Central memory CD8-positive, alpha-beta T cell (primary cell): Measurements from ENCODE around the gene PRXL2B.
"Not testable (repeated sequence)": the region's sequence is repeated elsewhere in the genome, so short reads cannot be mapped to it uniquely, and the experiment has no call there.

Source experiments
- ATAC-seq: fragments of 150-1000 bp; cut with Tn5 transposase; replicated peaks from 2 replicates; pipeline ENCODE4 v1.10.0; 2022; ENCODE audit warnings: mild to moderate bottlenecking, moderate FRiP score, moderate number of reproducible peaks; ENCODE audit not compliant: poor library complexity, severe bottlenecking; ENCODE audit errors: extremely low read depth
- DNase-seq, 2 donors: peaks; one replicate each; pipeline ENCODE4 v3.0.0; 2021; ENCODE audit warnings: low spot score in 2 of 2
- H3K27ac Mint-ChIP-seq: one replicate; pipeline ENCODE4 v1.8.0; 2022; ENCODE audit warnings: low read depth, mild to moderate bottlenecking, moderate library complexity, mixed read lengths
- H3K27me3 Mint-ChIP-seq: one replicate; pipeline ENCODE4 v1.8.0; 2022; ENCODE audit warnings: mixed read lengths
- H3K36me3 Mint-ChIP-seq: one replicate; pipeline ENCODE4 v1.8.0; 2022; ENCODE audit warnings: mild to moderate bottlenecking, moderate library complexity, mixed read lengths; ENCODE audit not compliant: insufficient read depth
- H3K4me1 Mint-ChIP-seq: one replicate; pipeline ENCODE4 v1.8.0; 2022; ENCODE audit warnings: mixed read lengths
- H3K4me3 Mint-ChIP-seq: one replicate; pipeline ENCODE4 v1.8.0; 2022; ENCODE audit warnings: mild to moderate bottlenecking, moderate library complexity, mixed read lengths
- H3K9me3 Mint-ChIP-seq: one replicate; pipeline ENCODE4 v1.8.0; 2022; ENCODE audit warnings: mixed read lengths

PRXL2B gene

DNA sequence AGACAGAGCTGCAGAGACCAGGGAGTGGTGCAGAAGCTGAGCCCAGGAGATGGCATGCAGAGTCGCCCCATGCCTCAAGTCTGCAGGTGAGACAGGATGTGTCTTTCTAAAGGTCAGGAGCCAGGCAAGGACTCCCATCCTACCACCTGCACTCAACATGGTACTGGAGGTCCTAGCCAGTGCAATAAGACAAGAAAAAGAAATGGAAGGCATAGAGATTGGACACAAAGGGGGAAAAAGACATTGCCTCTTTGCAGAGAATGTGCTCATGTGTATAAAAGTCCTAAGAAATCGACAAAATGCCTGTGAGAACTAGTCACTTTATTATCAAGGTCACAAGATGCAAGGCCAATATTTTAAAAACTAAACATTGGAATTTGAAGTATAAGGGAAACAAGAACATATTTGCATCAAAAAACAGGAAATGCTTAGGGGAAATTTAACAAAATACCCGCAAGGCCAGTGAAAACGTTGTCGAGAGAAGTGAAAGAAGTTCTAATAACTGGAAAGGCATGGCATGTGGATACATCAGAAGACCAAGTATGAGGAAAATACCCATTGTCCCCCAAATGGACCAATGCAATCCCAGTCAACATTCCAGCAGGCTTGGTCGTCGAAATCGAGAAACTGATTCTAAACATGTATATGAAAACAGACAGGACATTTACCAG is 13.2 kb upstream of the PRXL2B start:
- H3K4me3 Mint-ChIP-seq = no peak overlapping the region
- ATAC-seq (no peak), DNase-seq (no peak)
- no peaks in the 10 kb centered on the region for H3K27me3 Mint-ChIP-seq
- H3K4me1 Mint-ChIP-seq = peaks cover 13% of the 10 kb centered on the region
- peaks cover 13% of the 10 kb centered on the region for H3K9me3 Mint-ChIP-seq
- H3K36me3 Mint-ChIP-seq = peaks cover 9% of the 10 kb centered on the region
- H3K27ac Mint-ChIP-seq = peak overlapping the region; percentile 22

DNA sequence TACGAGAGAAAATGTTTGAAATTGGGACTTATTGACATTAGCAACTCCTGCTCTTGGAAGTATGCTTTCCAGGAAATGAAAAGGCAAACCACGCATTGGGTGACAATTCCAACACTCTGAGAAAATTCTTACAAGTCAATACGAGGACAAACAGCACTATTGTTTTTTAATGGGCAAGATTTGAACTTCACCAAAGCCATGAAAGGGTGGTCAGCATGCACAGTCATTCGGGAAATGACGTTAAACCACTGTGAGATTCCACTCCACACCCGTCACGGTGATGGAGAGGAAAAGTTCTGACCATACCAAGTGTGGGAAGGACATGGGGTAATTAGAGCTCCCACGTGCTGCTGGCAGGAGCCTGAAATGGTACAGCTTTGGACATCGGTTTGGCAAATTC is 12.2 kb upstream of the PRXL2B start:
- H3K27ac Mint-ChIP-seq = no peak overlapping the region
- H3K4me3 Mint-ChIP-seq = no peak overlapping the region
- ATAC-seq = no peak
- no peak for DNase-seq
- H3K27me3 Mint-ChIP-seq = no peaks in the 10 kb centered on the region
- peaks cover 9% of the 10 kb centered on the region for H3K36me3 Mint-ChIP-seq
- H3K9me3 Mint-ChIP-seq = peaks cover 13% of the 10 kb centered on the region
- peaks cover 22% of the 10 kb centered on the region for H3K4me1 Mint-ChIP-seq

DNA sequence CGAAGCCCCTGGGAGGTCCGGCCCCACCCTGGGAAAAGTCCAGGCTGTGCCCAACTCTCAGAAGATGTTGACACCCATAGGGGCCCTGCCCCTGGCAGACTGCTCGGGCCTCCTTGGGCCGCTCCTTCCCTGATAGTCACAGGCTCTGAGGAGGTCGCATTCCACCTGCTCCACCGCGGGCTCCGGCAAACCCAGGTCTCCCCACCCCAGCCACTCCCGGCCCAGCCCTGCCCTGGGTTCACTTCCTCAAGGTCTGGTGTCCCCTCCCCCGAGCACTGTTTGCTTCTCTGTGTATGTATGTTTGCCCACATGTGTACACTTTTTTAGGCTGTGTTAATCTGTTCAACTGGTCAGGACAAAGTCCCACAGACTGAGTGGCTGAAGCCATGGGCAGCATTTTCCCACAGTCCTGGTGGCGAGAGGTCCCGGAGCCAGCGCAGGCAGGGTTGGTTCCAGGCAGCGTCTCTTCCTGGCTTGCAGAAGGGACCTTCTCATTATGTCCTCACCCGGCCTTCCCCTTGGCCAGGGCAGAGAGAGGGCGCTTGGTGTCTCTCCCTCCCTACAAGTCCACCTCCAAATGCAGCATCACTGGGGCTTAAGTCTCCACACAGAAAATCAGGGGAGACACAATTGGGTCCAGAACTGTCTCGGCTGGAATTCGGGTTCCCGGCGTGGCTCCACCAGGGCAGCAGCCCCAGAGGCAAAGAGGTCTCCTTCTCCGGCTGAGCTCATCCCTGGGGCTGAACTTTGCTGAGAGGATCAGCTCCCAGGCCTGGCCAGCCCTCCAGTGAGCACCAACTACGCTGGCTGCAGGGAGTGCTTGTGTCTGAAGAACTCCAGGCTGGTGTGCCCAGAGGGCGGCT is 10.5 kb upstream of the PRXL2B start:
- H3K4me3 Mint-ChIP-seq = no peak overlapping the region
- ATAC-seq = no peak
- peaks cover 29% of the 10 kb centered on the region for H3K4me1 Mint-ChIP-seq

DNA sequence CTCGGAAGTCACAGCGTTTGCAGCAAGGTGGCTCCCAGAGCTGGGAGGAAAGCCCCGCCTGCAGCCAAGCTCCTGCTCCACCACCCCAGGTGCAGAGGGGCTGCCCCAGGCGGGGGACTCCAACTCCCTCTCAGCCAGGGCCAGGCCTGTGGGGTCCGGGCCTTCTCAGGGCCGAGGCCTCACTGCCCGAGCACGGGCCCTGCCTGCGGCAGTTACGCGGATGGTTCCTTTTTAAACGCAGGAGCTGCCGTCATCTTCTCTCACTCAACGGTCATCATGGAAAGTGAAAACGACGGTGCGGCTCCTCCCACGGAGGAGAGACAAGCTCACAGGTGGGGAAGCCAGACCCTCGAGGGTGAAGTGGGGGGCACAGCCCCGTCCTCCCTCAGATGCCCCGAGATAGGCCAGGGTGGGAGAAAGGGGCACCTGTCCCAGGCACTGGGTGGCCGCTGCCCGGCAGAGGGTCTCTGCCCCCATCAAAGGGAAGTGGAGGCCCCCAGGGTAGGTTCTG is 9.0 kb upstream of the PRXL2B start:
- H3K36me3 Mint-ChIP-seq, H3K27me3 Mint-ChIP-seq, DNase-seq: not testable (repeated sequence)
- peaks cover 34% of the 10 kb centered on the region for H3K4me1 Mint-ChIP-seq
- peak overlapping the region; percentile 71 for H3K4me3 Mint-ChIP-seq
- H3K9me3 Mint-ChIP-seq = peaks cover 13% of the 10 kb centered on the region
- H3K27ac Mint-ChIP-seq = peak overlapping the region; percentile 99
- ATAC-seq = peak; percentile 39

More for the DNA sequence above, 10.5 kb upstream of the PRXL2B start:
- DNase-seq = no peak
- H3K9me3 Mint-ChIP-seq = peaks cover 13% of the 10 kb centered on the region
- no peak overlapping the region for H3K27ac Mint-ChIP-seq
- peaks cover 9% of the 10 kb centered on the region for H3K36me3 Mint-ChIP-seq
- H3K27me3 Mint-ChIP-seq = no peaks in the 10 kb centered on the region

DNA sequence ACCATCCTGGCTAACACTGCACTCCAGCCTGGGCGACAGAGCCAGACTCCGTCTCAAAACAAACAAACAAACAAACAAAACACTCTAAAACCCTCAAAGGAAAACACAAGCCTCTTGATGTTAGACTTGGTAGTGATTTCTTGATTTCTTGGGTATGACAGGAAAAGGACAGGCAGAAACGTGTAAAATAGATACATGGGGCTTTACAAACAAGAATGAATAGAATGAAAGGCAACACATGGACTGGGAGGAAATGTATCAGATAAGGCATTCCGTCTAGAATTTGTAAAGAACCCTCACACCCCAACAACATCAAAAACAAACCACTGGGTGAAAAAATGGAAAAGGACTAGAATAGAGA is 7.8 kb upstream of the PRXL2B start:
- H3K4me1 Mint-ChIP-seq = peaks cover 32% of the 10 kb centered on the region
- H3K36me3 Mint-ChIP-seq = peaks cover 9% of the 10 kb centered on the region
- H3K4me3 Mint-ChIP-seq = peak overlapping the region; percentile 71
- H3K27ac Mint-ChIP-seq = peak overlapping the region; percentile 99
- H3K27me3 Mint-ChIP-seq = no peaks in the 10 kb centered on the region
- peaks cover 3% of the 10 kb centered on the region for H3K9me3 Mint-ChIP-seq
- DNase-seq (no peak), ATAC-seq (no peak)

DNA sequence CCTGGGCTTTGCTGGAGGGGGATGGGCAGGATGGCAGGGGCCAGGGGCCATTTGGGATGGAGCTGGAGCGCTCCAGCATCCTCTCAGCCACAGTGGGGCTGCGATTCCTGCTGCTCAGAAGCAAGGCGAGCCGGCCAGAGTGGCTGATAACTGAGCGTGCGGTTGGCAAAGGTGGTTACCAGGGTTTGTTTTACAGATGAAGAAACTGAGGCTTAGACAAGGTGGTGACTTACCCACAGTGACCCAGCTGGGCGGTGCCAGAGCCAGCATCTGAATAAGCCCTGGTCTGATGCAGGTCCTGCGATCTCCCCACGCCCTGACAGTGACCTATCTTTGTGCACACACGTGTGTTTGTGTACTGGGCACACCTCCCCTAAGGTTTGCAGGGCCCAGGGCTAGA is 5.9 kb upstream of the PRXL2B start:
- DNase-seq (no peak), ATAC-seq (no peak)
- no peaks in the 10 kb centered on the region for H3K9me3 Mint-ChIP-seq
- H3K27ac Mint-ChIP-seq = no peak overlapping the region
- H3K4me3 Mint-ChIP-seq = no peak overlapping the region
- H3K4me1 Mint-ChIP-seq = peaks cover 41% of the 10 kb centered on the region
- H3K36me3 Mint-ChIP-seq = peaks cover 9% of the 10 kb centered on the region
- no peaks in the 10 kb centered on the region for H3K27me3 Mint-ChIP-seq

DNA sequence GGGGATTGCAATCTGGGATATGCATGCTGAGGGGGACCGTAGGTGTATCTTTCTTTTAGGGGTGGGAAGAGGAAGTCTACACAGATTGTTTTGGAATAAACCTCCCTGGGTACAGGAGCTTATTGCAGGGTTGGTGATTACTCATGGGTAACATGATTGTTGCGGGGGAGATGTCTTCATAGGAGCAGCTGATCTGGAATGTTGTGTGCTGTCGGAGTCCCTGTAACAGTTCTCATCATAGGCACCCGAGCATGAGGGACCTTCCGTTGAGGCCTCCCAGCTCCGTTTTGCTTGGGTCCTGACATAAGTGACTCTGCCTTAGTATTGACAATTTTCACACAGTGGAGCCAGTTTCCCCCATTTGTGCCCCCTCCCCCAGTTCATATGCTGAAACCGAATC is 4.2 kb upstream of the PRXL2B start:
- Mint-ChIP-seq H3K4me3 (no peak overlapping the region), H3K9me3 (no peaks in the 10 kb centered on the region), H3K27me3 (no peaks in the 10 kb centered on the region), H3K27ac (peak overlapping the region; percentile 60), H3K36me3 (peaks cover 9% of the 10 kb centered on the region), H3K4me1 (peaks cover 48% of the 10 kb centered on the region)
- no peak for DNase-seq
- ATAC-seq = no peak

GRCh38 chr1:2583331-2583791 is 3.2 kb upstream of the PRXL2B start:
- DNase-seq = no peak

GRCh38 chr1:2583871-2584351 is 2.7 kb upstream of the PRXL2B start:
- Mint-ChIP-seq H3K36me3 (peaks cover 8% of the 10 kb centered on the region), H3K9me3 (no peaks in the 10 kb centered on the region), H3K4me3 (peak overlapping the region; percentile 77), H3K4me1 (peaks cover 40% of the 10 kb centered on the region), H3K27ac (peak overlapping the region; percentile 95), H3K27me3 (no peaks in the 10 kb centered on the region)
- DNase-seq (no peak), ATAC-seq (no peak)

More at GRCh38 chr1:2583331-2583791, 3.2 kb upstream of the PRXL2B start:
- Mint-ChIP-seq H3K4me1 (peaks cover 45% of the 10 kb centered on the region), H3K4me3 (no peak overlapping the region), H3K27ac (peak overlapping the region; percentile 95), H3K36me3 (peaks cover 8% of the 10 kb centered on the region), H3K9me3 (no peaks in the 10 kb centered on the region), H3K27me3 (no peaks in the 10 kb centered on the region)
- ATAC-seq = no peak

DNA sequence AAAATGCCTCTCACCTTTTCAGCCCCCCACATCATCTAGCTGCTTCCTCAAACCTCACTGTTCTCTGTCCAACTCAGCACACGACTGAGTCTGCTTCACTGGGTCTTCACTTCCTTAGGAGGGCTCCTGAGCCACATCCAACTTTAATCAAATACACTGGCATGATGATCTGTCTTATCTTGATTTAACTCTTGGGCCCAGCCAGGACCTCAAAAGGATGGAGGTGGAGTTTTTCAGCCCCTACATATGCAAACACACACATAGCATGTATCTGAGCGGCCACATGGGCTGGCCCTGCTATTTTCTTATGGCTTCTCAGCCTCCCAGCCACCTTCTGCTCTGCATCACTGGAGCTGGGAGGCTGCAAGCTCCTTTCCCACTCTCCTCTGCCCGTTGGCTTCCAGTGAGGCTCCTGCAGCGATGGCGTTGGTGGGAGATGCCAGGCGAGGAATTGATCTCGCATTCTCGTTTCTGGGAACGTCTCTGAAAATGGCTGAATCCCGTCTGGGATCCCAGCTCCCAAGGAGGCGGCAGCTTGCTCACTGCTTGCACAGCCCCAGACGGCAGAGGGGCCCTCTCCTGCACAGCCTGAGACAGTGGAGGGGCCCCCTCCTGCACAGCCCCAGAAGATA is 1.8 kb upstream of the PRXL2B start:
- peak overlapping the region; percentile 95 for H3K27ac Mint-ChIP-seq

DNA sequence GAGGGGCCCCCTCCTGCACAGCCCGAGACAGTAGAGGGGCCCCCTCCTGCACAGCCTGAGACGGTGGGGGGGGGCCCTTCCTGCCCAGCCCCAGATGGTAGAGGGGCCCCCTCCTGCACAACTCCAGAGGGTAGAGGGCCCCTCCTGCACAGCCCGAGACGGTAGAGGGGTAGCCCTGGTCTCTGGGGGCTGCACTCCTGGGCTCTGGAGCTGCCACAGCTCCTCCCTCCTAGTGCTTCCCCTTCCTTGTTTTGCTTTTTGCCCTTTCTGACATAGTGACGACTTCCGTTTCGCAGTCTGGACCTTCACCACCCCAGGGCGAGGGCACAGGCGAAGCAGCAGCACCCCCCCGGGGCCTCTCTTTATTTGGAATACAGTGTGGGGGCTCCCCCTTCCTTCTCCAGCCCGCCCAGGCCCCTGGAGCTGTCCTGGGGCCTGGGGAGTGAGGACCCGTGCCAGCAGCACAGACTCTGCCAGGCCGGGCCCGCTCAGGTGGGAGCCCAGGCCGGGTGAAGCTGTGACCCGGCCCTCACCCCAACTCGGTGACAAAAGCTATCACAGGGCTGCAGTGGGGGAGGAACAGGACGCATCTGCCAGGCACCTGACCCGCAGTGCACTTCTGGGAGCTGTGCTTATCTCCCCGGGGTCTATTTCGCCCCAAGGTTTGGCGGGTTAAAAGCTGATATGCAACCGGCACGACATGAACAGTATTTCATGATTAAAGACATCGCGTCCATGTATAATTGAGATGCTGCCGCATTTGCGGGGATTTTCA is 1.1 kb upstream of the PRXL2B start:
- no peaks in the 10 kb centered on the region for H3K9me3 Mint-ChIP-seq
- peak overlapping the region; percentile 95 for H3K27ac Mint-ChIP-seq
- DNase-seq (peak; percentile 61 to 73), ATAC-seq (peak; percentile 66)
- no peaks in the 10 kb centered on the region for H3K27me3 Mint-ChIP-seq
- peak overlapping the region; percentile 77 for H3K4me3 Mint-ChIP-seq
- H3K36me3 Mint-ChIP-seq = peaks cover 11% of the 10 kb centered on the region
- peaks cover 29% of the 10 kb centered on the region for H3K4me1 Mint-ChIP-seq

More for the DNA sequence above, 1.8 kb upstream of the PRXL2B start:
- Mint-ChIP-seq H3K4me1 (peaks cover 32% of the 10 kb centered on the region), H3K4me3 (peak overlapping the region; percentile 77), H3K9me3 (no peaks in the 10 kb centered on the region), H3K27me3 (no peaks in the 10 kb centered on the region), H3K36me3 (peaks cover 11% of the 10 kb centered on the region)
- ATAC-seq (no peak), DNase-seq (no peak)
